GM23338 (cell line): Measurements from ENCODE around the gene TFCP2. TPM values are rescaled to one million over a fixed set of nuclear protein-coding genes. Genes with fewer than 3 reads are reported as not detected.
A peak's percentile ranks its signal among the peaks of the same experiment; 100 is the strongest.

Experiments
- ATAC-seq: fragments of 200-7000 bp; cut with Tn5 transposase; 3 replicates; pipeline ENCODE4 v1.9.1; 2020
- DNase-seq: peaks from one replicate; pipeline ENCODE4 v3.0.0-alpha.2; 2015; ENCODE audit warnings: low spot score
- H2AFZ ChIP-seq: fragments of 200-600 bp; sonication (generic); 2 replicates; pipeline ENCODE4 v1.8.0; 2016; ENCODE audit warnings: antibody characterized with exemption, mild to moderate bottlenecking, moderate library complexity
- H3F3A ChIP-seq: fragments of 200-600 bp; sonication (generic); replicated peaks from 2 replicates; pipeline ENCODE4 v1.8.0; 2017; ENCODE audit warnings: antibody characterized with exemption, mixed run types, low read depth
- H3K27ac ChIP-seq: fragments of 200-600 bp; sonication (generic); 2 replicates; pipeline ENCODE4 v1.6.1; 2016; ENCODE audit warnings: low read depth
- H3K27me3 ChIP-seq: fragments of 200-600 bp; sonication (generic); 2 replicates; pipeline ENCODE4 v1.8.0; 2016; ENCODE audit warnings: mild to moderate bottlenecking, mixed run types, moderate library complexity; ENCODE audit not compliant: insufficient read depth
- H3K36me3 ChIP-seq: fragments of 200-600 bp; sonication (generic); 2 replicates; pipeline ENCODE4 v1.8.0; 2016; ENCODE audit warnings: mild to moderate bottlenecking; ENCODE audit not compliant: insufficient read depth
- H3K4me1 ChIP-seq: fragments of 200-600 bp; sonication (generic); 2 replicates; pipeline ENCODE4 v1.8.0; 2016; ENCODE audit warnings: mild to moderate bottlenecking, moderate library complexity; ENCODE audit not compliant: insufficient read depth
- H3K4me2 ChIP-seq: fragments of 200-600 bp; sonication (generic); 2 replicates; pipeline ENCODE4 v1.7.1; 2017; ENCODE audit warnings: mixed run types
- H3K4me3 ChIP-seq: fragments of 200-600 bp; sonication (generic); 2 replicates; pipeline ENCODE4 v1.6.1; 2016; ENCODE audit warnings: mixed run types
- H3K79me2 ChIP-seq: fragments of 200-600 bp; sonication (generic); replicated peaks from 2 replicates; pipeline ENCODE4 v1.8.0; 2017; ENCODE audit warnings: mild to moderate bottlenecking; ENCODE audit not compliant: insufficient read depth
- H3K9me2 ChIP-seq: fragments of 200-600 bp; sonication (generic); 2 replicates; pipeline ENCODE4 v1.8.0; 2017; ENCODE audit not compliant: insufficient read depth
- H4K20me1 ChIP-seq: fragments of 200-600 bp; sonication (generic); replicated peaks from 2 replicates; pipeline ENCODE4 v1.8.0; 2017; ENCODE audit warnings: mild to moderate bottlenecking; ENCODE audit not compliant: insufficient read depth
- H3K27ac Mint-ChIP-seq: 2 replicates; pipeline ENCODE4 v1.8.0; 2020; ENCODE audit warnings: inconsistent platforms, mild to moderate bottlenecking, moderate library complexity, mixed read lengths
- H3K27me3 Mint-ChIP-seq: 3 replicates; pipeline ENCODE4 v1.8.0; 2022; ENCODE audit warnings: low read depth, mild to moderate bottlenecking, moderate library complexity, mixed read lengths, inconsistent platforms; ENCODE audit not compliant: insufficient read depth, poor library complexity
- H3K36me3 Mint-ChIP-seq: 3 replicates; pipeline ENCODE4 v1.8.0; 2021; ENCODE audit warnings: low read depth, mild to moderate bottlenecking, inconsistent platforms, moderate library complexity, mixed read lengths
- H3K4me1 Mint-ChIP-seq: 3 replicates; pipeline ENCODE4 v1.8.0; 2020; ENCODE audit warnings: mild to moderate bottlenecking, inconsistent platforms, mixed read lengths
- H3K4me3 Mint-ChIP-seq: 3 replicates; pipeline ENCODE4 v1.8.0; 2021; ENCODE audit warnings: moderate library complexity, mild to moderate bottlenecking, inconsistent platforms, mixed read lengths
- H3K9me3 Mint-ChIP-seq: 3 replicates; pipeline ENCODE4 v1.8.0; 2020; ENCODE audit warnings: moderate library complexity, mild to moderate bottlenecking, inconsistent platforms, mixed read lengths
- CREB1 ChIP-seq: fragments of 250-450 bp; sonication (Bioruptor Pico); IDR thresholded peaks from 2 replicates; pipeline ENCODE4 v1.5.0; 2020; ENCODE audit warnings: low read depth, mild to moderate bottlenecking, moderate library complexity
- CTCF ChIP-seq, 2 experiments: fragments of 200-600 bp in 1 of 2; sonication (generic) in 1 of 2; conservative IDR thresholded peaks; 2 replicates each; pipeline versions ENCODE4 v1.5.1 to v1.6.1; 2016 to 2017; ENCODE audit warnings: antibody characterized with exemption in 2 of 2, low read depth in 2 of 2, mild to moderate bottlenecking in 2 of 2, moderate library complexity in 1 of 2
- ETS1 ChIP-seq: IDR thresholded peaks from 2 replicates; pipeline ENCODE4 v1.6.1; 2016; ENCODE audit warnings: antibody characterized with exemption
- EZH2 ChIP-seq: fragments of 200-600 bp; sonication (generic); IDR thresholded peaks from one replicate; pipeline ENCODE4 v1.8.0; 2017; ENCODE audit warnings: antibody characterized with exemption, mild to moderate bottlenecking, low read depth; ENCODE audit not compliant: unreplicated experiment
- EZH2phosphoT487 ChIP-seq: fragments of 200-600 bp; sonication (generic); IDR thresholded peaks from one replicate; pipeline ENCODE4 v1.8.1; 2018; ENCODE audit warnings: antibody characterized with exemption; ENCODE audit not compliant: unreplicated experiment
- JUNB ChIP-seq: IDR thresholded peaks from one replicate; pipeline ENCODE4 v1.6.1; 2016; ENCODE audit warnings: antibody characterized with exemption; ENCODE audit not compliant: unreplicated experiment
- NANOG ChIP-seq: IDR thresholded peaks from 2 replicates; pipeline ENCODE4 v1.6.1; 2016; ENCODE audit warnings: antibody characterized with exemption, borderline replicate concordance
- POLR2AphosphoS5 ChIP-seq: IDR thresholded peaks from 2 replicates; pipeline ENCODE4 v1.6.1; 2016; ENCODE audit warnings: antibody characterized with exemption, low read depth
- REST ChIP-seq: IDR thresholded peaks from one replicate; pipeline ENCODE4 v1.6.1; 2018; ENCODE audit warnings: antibody characterized with exemption; ENCODE audit not compliant: unreplicated experiment
- STAT1 ChIP-seq: IDR thresholded peaks from one replicate; pipeline ENCODE4 v1.6.1; 2016; ENCODE audit warnings: antibody characterized with exemption; ENCODE audit not compliant: unreplicated experiment
- ZNF114 ChIP-seq: fragments of 250-450 bp; sonication (Bioruptor Pico); IDR thresholded peaks from 2 replicates; pipeline ENCODE4 v1.5.0; 2020; ENCODE audit warnings: mild to moderate bottlenecking, moderate library complexity
- ZNF331 ChIP-seq: fragments of 250-450 bp; sonication (Bioruptor Pico); IDR thresholded peaks from 2 replicates; pipeline ENCODE4 v1.5.0; 2020; ENCODE audit warnings: low read depth, mild to moderate bottlenecking, moderate library complexity
- ZNF462 ChIP-seq: fragments of 250-450 bp; sonication (Bioruptor Pico); IDR thresholded peaks from 2 replicates; pipeline ENCODE4 v1.5.0; 2020; ENCODE audit warnings: mild to moderate bottlenecking, moderate library complexity
- polyA plus RNA-seq: library from polyadenylated mRNA; unstranded; fragments of >200 nt; fragmentation: Nextera tagmentation; extraction: Ambion mirVana; gene quantifications from 2 replicates; pipeline ENCODE4 v1.2.1, GENCODE V29; 2016
- total RNA-seq: library from RNA; depleted of rRNA; stranded (reverse); fragments of >200 nt; shearing (Covaris generic); gene quantifications from 2 replicates; pipeline ENCODE4 v1.2.3, GENCODE V29; 2014

Gene TFCP2
- total and polyA plus RNA-seq, 2 experiments from 2014 or later = 15.2 to 30.5 TPM

GRCh38 chr12:51070004-51070403 lies 102.9 kb downstream of the TFCP2 start:
- no peaks in the 10 kb centered on the region; the same call in 1 of the 2 replicates for H4K20me1 ChIP-seq
- H3K4me1 ChIP-seq = no peaks in the 10 kb centered on the region
- DNase-seq (no peak), ATAC-seq (no peak)
- H3F3A ChIP-seq = peaks cover 3% of the 10 kb centered on the region; the same call in 1 of the 2 replicates
- peak overlapping the region; percentile 49 for H3K27ac Mint-ChIP-seq
- H3K9me3 Mint-ChIP-seq = no peaks in the 10 kb centered on the region
- TF ChIP-seq ZNF331 (CRISPR knock-in tag) (no peak), EZH2phosphoT487 (no peak), CTCF (conservative IDR thresholded peaks at IDR 0.05; ENCODE audit: low read depth in 2 of 2) (no peak), ZNF462 (CRISPR knock-in tag) (no peak), STAT1 (no peak), NANOG (no peak), REST (no peak), ETS1 (no peak), JUNB (no peak), POLR2AphosphoS5 (no peak), ZNF114 (no peak), CREB1 (no peak), EZH2 (no peak)
- H3K27me3 Mint-ChIP-seq = peaks cover 5% of the 10 kb centered on the region
- H3K36me3 Mint-ChIP-seq = peaks cover 68% of the 10 kb centered on the region
- no peaks in the 10 kb centered on the region for H3K9me2 ChIP-seq
- no peak overlapping the region for H3K4me2 ChIP-seq
- no peak overlapping the region for H2AFZ ChIP-seq
- no peaks in the 10 kb centered on the region for H3K27me3 ChIP-seq
- 0 out of 2 replicates have a peak overlapping the region, but pooled peaks have one; percentile 43 for H3K27ac ChIP-seq
- H3K4me1 Mint-ChIP-seq = no peaks in the 10 kb centered on the region
- no peak overlapping the region for H3K4me3 ChIP-seq
- no peak overlapping the region for H3K4me3 Mint-ChIP-seq
- peaks cover 48% of the 10 kb centered on the region for H3K36me3 ChIP-seq
- H3K79me2 ChIP-seq = no peaks in the 10 kb centered on the region; the same call in 1 of the 2 replicates
